ENCODE results near the gene TMUB1. TPM values are rescaled to one million over a fixed set of nuclear protein-coding genes. Genes with fewer than 3 reads are reported as not detected.
A peak's percentile ranks its signal among the peaks of the same experiment; 100 is the strongest.

The TMUB1 gene
- total RNA-seq, 1 donor from 2014 or later: 33.9 TPM

DNA sequence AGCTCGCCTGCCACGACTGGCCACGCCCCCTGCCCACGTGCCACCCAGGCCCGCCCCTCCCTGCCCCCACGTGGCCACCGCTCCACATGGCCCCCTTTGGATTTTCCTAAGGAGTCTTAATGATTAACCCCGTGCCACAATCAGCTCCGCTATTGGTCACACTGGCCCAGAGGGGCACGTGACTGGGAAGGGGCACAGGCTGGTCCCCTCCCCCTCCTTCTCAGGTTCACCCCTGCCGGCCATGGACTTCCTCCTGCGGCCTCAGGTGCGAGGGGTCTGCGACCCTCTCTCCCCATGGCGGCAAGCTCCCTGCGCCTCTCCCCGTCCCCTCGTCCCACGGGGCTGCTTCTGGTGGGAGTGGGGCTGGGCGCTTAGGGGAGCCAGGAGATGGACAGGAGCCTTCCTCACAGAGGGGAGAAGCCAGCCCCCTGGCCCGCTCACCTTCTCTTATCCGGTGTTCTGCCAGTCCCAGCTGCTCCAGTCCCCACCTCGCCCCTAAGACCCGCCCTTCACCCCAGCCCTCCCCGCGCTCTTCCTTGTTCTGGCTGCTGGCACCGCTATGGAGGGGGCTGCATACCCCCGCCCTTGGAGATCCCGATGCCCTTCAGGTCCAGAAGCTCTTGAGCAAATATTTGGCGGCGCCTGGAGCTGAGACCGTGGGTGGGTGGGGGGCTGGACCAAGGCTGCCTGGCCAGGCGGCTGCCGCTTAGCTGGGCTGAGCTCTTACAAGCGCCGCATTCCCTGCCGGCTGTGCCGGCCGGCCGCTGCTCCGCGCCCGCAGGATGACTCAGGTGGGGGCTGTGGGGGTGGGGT lies 20.7 kb downstream of the TMUB1 start:
- DNase-seq (no peak), ATAC-seq (ENCODE audit: poor library complexity) (no peak)
- intact Hi-C loops (cut with DNase I): no loop called here

DNA sequence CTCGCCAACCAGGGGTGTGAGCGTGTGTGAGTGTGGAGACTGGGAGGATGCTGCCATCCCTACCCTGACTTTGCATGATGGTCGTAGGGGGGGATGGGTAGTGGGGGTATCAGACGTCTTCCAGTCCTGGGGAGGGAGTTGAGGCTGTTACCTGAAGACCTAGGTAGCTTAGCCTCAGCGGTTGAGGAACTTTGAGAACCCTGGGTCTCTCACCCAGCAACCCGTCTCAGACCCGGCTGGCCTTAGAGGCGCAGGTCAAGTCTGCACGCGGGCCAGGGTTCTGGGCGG lies 21.2 kb downstream of the TMUB1 start:
- ATAC-seq (ENCODE audit: poor library complexity) (no peak), DNase-seq (no peak)
- intact Hi-C loops (cut with DNase I): no loop called here

DNA sequence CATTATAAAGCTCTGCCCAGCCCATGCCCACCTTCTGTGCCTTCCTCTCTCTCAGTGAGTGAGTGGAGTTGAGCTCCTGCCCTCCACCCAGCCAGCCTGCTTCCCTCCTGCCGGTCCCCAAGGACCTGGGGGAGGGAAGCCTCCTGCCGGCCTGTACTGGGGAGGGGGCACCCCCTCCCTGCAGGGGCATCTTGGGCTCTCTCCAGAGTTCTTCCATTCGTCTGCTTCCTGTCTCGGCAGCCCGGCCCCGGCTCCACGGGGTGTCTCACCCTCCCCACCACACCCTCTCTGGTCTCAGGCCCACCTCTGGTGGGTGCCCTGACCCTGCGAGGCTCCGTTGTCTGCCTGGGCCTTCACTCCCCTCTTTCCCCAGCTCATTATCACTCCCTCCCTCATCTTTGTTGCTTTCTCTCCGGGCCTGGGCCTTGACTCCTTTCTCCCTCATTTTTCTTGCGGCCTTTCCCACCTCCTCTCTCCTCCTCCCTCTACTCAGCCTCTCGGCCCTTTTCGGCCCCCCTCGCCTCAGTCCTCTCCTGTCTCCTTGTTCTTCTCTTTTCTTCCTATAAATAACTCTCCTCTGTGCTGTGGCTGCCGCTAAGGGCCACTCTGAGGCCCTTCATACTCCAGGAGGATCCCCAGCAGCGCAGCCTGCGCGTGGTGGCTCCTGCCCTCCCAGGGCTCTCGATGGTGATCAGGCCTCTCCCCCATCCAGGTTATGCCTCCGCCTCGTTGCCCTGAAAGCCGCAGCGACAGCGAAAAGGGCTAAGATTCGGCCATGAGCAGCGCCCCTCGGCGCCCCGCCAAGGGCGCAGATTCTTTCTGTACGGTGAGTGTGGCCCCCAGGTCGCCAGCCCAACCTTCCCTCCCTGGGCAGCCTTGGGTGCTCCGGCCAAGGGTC lies 21.8 kb downstream of the TMUB1 start:
- ATAC-seq (ENCODE audit: poor library complexity) (no peak), DNase-seq (no peak)
- intact Hi-C loops (cut with DNase I): no loop called here

DNA sequence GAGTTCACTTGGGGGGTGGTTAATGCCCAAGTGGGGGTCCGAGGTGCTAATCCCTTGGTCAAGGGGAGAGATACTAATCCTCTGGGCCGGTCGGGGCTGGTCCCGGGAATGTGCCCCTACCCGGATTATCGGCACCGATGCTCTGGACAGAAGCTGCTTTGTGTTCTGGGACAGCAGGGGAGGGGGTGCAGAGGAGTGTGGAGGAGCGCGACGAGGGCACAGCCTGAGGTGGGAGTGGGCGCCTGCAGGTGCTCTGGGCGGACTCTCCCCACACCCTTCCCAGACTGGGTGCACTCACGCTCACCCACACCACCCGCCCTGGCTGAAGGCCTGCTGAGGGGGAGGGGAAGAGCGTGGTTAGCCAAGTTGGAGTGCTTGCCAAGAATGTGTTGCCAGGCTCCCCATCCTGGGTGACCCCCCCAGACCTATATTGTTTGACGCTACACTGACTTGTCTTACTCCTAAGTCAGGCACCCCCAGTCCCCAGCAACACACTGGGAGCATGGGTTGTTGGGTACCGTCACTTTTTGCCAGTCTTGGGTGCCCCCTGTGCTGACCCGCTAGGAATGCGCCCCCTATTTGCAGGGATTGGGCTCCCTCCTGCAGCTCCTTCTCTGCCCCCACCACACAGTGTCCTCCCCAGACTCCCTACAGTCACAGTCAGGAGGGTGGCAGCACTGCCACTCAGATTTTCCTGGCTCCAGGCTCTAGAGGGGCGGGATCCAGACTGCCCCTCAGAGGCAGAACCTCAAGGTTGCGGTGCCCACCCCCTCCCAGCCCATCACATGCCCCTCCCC lies 22.7 kb downstream of the TMUB1 start:
- no peak for DNase-seq
- ATAC-seq (ENCODE audit: poor library complexity): no peak
- intact Hi-C loops (cut with DNase I): no loop called here

DNA sequence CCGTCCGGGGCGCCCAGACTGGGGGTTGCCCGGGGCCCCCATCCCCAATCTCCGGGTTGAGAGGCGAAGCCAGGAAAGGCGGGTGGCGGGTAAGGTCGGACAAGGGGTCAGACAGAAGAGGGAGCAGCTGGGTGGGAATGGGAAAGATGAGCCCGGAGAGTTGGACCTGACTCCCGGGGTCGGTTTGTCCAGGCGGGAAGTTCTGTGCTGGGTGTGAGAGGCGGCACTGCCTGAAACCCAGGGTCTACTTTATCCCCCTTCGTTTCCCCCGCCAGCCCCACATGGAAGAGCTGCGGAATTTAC lies 23.2 kb downstream of the TMUB1 start:
- intact Hi-C loops (cut with DNase I): no loop called here
- ATAC-seq (ENCODE audit: poor library complexity) (no peak), DNase-seq (no peak)

DNA sequence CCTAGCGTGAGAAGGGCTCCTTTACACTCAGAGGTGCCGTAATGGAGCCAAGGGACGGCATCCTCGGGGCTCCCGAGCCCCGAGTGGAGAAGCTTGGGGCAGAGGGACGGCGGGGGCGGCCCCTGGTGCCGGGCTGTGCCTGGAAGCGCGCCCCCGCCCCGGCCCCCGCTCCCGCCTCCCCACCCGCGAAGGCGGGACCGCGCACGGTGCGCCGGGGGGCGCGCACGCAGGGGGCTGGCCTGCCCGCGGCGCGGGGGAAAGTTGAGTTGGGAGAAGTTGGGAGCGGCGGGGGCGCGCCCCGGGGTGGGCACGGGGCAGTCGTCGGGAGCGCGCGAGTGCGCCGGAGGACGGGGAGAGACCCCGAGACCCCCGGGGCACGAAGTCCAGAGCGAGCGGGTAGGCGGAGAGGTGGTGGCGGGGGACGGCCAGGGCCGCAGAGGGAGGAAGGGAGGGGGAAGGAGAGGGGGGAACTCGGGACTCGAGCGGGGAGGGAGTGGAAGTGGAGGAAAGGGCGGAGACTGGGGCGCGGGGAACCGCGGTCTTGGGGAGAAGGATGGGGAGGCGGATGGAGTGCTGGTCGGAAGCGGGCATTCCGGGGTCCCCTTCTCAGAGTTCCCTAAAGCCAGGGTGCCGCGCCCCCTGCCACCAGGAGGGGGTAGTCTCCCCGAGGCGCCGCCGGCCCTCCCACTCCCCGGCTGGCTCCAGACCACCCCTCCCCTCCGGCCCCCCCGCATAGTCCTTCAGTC lies 23.8 kb downstream of the TMUB1 start, which contains the start of gene SLC4A2:
Gene SLC4A2, plus strand, starts transcription at position 223 of the 746 bp plus-strand sequence. CDS start 2,399 bp downstream, outside the sequence.
- ATAC-seq (ENCODE audit: poor library complexity): peak; percentile 75
- peak; percentile 88 for DNase-seq
- intact Hi-C loops (cut with DNase I): no loop called here

DNA sequence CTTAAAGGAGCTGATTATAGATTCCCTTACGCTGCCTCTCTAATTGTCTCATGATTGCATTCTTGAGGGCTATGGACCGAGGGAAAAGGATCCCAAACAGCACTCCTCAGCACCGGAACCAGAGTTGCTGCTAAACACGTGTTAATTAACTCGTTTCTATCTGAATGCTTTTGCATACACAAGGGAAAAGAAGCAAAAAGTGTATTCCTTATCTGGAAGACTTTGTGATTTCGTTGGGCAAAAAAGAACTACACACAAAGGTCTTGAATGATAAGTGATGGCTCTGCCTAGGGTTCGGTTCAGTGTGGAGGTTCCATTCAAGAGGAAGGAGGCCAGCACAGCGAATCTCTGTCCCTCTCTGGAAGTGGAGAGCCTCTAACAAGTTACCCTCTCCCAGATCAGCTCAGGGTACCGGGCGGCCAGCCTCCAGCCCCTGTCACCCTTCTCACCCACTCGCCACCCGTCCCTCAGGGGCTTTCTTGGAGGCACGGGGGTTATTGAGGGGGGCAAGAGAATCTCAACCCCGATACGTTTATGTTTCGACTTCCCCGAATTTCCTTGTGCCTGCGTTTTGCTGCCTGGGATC lies 24.4 kb downstream of the TMUB1 start:
- DNase-seq (no peak), ATAC-seq (ENCODE audit: poor library complexity) (no peak)
- intact Hi-C loops (cut with DNase I): no loop called here

DNA sequence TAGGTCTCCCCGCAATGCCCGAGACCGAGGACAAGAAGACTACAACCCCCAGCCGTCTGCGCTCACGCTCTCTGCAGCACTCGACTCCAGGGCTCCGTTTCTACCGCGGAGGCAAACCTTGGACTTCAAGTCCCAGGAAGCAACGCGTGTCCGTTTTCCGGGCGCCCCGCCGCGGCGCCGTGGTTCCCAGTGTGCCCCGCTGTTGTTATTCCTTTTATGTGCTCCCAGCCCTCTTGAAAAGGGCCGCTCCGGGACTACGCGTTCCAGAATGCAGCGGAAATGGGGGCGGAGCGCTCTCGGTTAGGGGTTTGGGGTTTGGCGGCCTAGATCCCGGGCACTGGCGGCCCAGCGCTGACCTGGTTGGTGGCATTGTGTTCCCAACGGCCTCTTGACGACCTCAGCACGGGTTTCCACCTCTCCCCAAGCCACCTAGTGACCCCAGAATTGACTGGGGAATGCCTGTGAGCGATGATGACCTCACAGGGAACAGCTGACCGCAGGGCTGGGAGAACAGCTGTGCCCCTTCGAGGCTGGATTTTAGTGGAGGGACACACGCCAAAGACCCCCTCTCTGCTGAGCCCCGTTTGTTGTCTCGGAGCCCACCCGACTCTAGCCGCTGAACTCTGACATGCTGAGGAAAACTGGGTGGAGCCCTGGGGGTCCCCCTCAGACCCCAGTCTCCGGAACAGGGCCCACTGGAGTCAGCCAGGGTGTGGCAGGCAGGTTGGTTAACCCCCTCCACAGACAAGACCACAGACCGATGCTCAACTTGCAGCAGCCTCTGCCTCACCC lies 25.1 kb downstream of the TMUB1 start:
- DNase-seq (peak; percentile 99), ATAC-seq (ENCODE audit: poor library complexity) (peak; percentile 89)
- intact Hi-C loops (cut with DNase I): no loop called here

DNA sequence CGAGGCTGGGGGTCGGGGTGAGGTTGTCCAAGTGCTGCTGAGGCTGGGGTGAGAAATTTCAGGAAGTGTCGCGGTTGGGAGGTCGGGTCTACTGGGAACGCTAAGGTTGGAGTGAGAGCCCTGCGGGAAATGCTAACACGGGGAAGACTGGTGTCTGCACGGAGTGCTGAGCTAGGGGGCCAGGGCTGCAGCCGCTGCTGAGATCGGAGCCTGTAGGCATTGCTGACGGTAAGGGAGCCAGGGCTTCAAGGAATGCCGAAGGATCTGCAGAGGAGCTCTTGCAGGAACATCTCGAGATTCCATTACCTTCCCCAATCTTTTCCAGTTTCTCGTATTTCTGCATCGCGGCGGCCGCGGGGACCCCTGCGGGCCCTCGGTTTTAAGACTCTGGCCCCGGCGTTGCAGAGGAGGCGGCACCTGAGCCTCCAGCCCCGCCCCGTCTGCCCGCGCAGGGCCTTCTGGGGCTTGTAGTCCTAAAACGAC lies 25.7 kb downstream of the TMUB1 start, which contains the start of gene CDK5:
Gene CDK5, minus strand, starts transcription at position 392 of the 483 bp plus-strand sequence. Its CDS starts 49 bp downstream, at position 343.
- intact Hi-C loops (cut with DNase I): no loop called here
- no peak for DNase-seq
- ATAC-seq (ENCODE audit: poor library complexity): peak; percentile 0

DNA sequence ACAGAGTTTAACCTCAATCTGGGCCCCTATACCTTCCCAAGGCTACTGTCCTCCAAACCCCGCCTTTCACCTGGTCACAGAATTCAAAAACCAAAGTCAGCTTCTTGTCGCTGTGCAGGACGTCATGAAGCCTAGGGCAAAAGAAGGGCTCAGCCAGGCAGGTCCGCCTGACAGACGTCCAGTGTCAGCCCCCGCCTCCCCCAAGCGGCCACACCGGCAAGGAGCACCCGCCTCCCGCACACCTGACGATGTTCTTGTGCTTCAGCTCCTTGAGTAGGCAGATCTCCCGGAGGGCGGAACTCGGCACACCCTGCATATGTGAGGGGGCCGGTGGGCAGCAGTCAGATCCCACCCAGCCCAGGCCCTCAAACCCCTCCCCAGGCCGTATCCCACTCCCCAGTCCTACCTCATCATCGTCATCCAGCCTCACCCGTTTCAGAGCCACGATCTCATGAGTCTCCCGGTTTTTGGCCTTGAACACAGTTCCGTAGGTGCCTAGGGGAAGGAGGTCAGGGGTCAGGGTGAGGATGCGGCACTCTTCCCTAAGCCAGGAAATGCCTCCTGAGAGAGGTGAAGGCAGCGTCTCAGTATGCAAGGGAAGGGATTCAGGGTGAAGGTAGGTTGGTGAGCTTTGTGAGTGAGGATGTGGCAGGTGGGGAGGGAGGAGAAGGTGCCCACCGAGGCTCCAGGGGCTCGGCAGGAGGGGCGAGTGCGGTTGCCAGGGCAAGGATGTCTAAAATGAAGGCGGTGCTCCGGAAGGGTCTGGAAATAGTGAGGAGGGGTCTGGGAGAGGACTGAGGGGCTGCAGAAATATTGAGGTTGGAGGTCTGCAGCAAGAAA lies 26.4 kb downstream of the TMUB1 start:
- ATAC-seq (ENCODE audit: poor library complexity) (no peak), DNase-seq (no peak)
- intact Hi-C loops (cut with DNase I): no loop called here

DNA sequence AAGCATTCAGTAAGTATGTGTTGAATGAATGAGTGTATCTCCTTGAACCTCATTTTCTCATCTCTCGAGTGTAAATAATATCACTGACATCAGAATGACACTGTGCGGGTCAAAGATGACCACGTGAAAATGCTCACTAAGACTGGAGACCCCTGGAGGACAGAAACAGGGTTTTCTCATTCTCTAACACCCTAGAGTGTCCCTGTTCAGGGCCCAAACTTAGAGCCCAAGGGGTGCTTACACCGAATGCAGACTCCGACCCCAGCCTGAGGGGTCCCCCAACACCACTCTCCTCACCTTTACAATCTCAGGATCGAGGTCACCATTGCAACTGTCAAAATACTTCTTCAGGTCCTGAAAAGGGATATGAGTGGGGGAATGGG lies 27.0 kb downstream of the TMUB1 start:
- DNase-seq (no peak), ATAC-seq (ENCODE audit: poor library complexity) (no peak)
- intact Hi-C loops (cut with DNase I): no loop called here

DNA sequence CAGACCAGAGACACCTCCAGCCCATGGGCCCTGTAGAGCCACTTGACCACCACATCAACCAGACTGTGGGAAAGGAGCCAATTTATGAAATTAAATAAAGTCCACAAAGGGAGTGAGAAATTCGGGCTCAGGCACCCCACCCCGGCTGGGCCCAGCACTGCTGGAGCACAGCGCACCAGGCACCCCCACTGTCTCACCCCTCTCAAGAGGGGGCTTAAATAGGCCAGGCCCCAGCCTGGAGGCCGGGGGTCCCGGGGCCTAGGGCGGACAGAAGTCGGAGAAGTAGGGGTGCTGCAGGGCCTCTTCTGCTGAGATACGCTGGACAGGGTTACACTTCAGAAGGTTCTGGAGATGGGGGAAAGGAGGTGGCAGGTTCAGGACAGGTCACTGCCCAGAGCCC lies 29.5 kb downstream of the TMUB1 start:
- no peak for ATAC-seq (ENCODE audit: poor library complexity)
- intact Hi-C loops (cut with DNase I): no loop called here

DNA sequence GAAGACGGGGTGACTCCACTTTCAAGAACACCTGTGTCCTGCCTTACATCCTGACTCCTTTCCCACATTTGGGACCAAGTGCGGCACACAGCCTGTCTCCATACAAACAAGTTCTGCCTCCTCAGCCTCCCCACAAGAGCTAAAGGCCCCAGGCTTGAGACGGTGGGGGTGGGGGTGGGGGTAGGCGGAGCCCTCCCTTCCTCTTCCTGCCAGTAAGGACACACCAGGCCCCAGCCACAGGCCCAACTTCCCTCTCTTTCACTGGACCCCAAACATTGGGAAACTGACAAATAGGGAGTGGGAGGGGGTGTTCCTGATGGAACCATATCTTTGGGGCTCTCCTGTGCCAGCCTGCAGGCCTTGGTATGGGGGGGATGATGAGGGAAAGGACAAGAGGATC lies 30.2 kb downstream of the TMUB1 start:
- intact Hi-C loops (cut with DNase I): no loop called here
- ATAC-seq (ENCODE audit: poor library complexity) (no peak), DNase-seq (no peak)

More for the DNA sequence above, 29.5 kb downstream of the TMUB1 start:
- DNase-seq: no peak

DNA sequence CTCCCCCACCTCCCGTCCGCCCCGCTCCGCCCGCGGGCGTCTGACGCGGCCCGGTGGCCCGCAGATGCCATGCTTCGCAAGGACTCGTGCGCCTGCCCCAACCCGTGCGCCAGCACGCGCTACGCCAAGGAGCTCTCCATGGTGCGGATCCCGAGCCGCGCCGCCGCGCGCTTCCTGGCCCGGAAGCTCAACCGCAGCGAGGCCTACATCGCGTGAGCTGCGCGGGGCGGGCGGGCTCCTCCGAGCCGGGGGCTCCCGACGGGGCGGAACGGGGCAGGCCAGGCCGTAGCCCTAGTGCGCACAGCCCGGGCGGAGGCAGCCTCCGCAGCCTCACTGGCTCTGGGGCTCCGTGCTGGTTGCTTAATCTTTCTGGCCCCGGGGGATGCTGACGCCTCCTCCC lies 32.2 kb downstream of the TMUB1 start:
- ATAC-seq (ENCODE audit: poor library complexity) (peak; percentile 69), DNase-seq (peak; percentile 71)
- intact Hi-C loops (cut with DNase I): no loop called here

DNA sequence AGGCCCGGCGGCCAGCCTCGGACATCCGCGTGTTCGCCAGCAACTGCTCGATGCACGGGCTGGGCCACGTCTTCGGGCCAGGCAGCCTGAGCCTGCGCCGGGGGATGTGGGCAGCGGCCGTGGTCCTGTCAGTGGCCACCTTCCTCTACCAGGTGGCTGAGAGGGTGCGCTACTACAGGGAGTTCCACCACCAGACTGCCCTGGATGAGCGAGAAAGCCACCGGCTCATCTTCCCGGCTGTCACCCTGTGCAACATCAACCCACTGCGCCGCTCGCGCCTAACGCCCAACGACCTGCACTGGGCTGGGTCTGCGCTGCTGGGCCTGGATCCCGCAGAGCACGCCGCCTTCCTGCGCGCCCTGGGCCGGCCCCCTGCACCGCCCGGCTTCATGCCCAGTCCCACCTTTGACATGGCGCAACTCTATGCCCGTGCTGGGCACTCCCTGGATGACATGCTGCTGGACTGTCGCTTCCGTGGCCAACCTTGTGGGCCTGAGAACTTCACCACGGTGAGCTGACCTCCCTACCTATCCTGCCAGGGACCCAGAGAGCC lies 34.3 kb downstream of the TMUB1 start:
- intact Hi-C loops (cut with DNase I): no loop called here
- DNase-seq (no peak), ATAC-seq (ENCODE audit: poor library complexity) (no peak)

Measured in Right ventricle myocardium superior (tissue), 1 donor.